WERI-Rb-1 (cell line): ENCODE measurements around the gene HS3ST3B1.

Source experiments
- DNase-seq: peaks from one replicate; pipeline ENCODE4 v3.0.0-alpha.2; 2020
- H3K27ac ChIP-seq: fragments of 250-450 bp; sonication (Bioruptor Pico); 2 replicates; pipeline ENCODE4 v1.5.1; 2020; ENCODE audit warnings: mild to moderate bottlenecking, moderate library complexity
- H3K27me3 ChIP-seq: fragments of 250-450 bp; sonication (Bioruptor Pico); 2 replicates; pipeline ENCODE4 v1.5.1; 2021; ENCODE audit warnings: mild to moderate bottlenecking, low read depth, moderate library complexity; ENCODE audit not compliant: insufficient read depth, severe bottlenecking
- H3K36me3 ChIP-seq: fragments of 250-450 bp; sonication (Bioruptor Pico); 2 replicates; pipeline ENCODE4 v1.5.1; 2020; ENCODE audit warnings: mild to moderate bottlenecking, moderate library complexity
- H3K4me3 ChIP-seq: 2 replicates; pipeline ENCODE4 v1.5.1; 2011; ENCODE audit warnings: low read depth, mild to moderate bottlenecking, control low read depth, low read length
- H3K9me3 ChIP-seq: fragments of 250-450 bp; sonication (Bioruptor Pico); 2 replicates; pipeline ENCODE4 v1.5.1; 2021; ENCODE audit warnings: mild to moderate bottlenecking, moderate library complexity; ENCODE audit not compliant: severe bottlenecking
- TF ChIP-seq, protein P1 (sequence below): IDR thresholded peaks from 2 replicates; pipeline ENCODE4 v1.5.1; 2011; ENCODE audit warnings: low read depth, mild to moderate bottlenecking, control low read depth, inconsistent platforms, low read length

HS3ST3B1 gene

DNA sequence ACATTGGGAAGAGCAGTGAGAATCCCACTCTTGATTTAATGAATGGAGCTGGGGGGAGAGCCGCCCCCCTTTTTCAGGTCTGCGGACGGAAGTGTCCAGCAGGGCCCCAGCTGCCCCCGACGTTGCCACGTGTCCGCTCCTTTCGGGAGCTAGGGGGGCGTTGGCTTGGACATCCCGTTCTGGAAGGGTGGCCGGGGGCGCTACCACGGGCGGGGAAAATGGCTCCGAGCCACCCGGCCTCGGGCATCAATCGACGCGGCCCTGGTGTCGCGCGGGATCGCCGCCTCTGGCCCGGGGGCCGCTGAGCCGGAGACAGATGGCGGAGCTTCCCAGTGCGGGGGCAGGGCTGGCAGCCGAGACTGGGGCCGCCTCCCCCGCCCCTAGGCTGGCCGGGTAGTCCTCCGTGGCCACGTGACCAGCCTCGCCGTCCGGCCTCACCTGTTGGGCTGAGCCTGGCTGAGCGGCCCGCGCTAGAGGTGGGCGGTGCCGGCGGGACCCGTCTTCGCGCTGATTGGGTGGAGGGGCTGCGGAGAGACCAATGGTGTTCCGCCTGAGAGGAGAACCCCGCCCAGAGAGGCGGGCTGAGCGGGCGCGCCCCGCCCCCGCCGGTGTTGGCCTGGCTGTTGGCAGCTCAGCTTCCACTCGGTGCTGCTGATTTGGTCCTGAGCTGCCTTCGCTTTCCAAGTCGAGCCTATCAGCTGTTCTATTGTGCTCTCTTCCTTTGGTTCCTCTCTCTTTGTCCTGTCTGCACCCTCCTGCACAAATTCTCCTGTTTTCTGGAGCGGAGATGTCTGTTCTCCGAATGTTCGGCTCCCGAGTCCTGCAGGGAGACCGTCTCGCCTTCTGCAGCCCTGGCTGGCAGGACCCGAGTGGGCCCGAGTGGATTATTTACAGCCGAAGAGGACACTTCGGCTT is 8.3 kb downstream of the HS3ST3B1 start:
- Histone ChIP-seq H3K9me3 (no peaks in the 10 kb centered on the region), H3K27ac (peak overlapping the region; percentile 94), H3K36me3 (peaks cover 46% of the 10 kb centered on the region), H3K27me3 (no peaks in the 10 kb centered on the region), H3K4me3 (peak overlapping the region; percentile 82)
- DNase-seq: peak; percentile 99
- TF ChIP-seq, protein P1, sequence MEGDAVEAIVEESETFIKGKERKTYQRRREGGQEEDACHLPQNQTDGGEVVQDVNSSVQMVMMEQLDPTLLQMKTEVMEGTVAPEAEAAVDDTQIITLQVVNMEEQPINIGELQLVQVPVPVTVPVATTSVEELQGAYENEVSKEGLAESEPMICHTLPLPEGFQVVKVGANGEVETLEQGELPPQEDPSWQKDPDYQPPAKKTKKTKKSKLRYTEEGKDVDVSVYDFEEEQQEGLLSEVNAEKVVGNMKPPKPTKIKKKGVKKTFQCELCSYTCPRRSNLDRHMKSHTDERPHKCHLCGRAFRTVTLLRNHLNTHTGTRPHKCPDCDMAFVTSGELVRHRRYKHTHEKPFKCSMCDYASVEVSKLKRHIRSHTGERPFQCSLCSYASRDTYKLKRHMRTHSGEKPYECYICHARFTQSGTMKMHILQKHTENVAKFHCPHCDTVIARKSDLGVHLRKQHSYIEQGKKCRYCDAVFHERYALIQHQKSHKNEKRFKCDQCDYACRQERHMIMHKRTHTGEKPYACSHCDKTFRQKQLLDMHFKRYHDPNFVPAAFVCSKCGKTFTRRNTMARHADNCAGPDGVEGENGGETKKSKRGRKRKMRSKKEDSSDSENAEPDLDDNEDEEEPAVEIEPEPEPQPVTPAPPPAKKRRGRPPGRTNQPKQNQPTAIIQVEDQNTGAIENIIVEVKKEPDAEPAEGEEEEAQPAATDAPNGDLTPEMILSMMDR: no peak

DNA sequence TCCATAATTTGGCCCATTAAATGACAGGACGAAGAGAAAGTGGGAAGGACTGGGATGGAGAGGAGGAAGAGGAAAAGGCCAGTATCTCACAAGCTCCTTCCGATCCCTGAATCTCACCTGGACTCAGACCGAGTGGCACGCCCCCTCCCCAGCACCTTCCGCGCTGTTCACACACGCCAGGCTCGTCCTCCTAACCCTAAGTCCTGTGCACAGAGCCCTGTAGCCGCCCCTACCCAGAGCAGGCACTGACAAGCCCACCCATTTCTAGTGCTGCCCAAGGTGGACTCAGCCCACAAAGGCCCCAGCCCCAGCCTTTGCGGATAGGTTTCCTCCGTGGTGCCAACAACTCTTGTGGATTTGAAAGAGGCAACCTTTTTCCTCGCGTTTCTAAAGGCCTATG is 9.2 kb downstream of the HS3ST3B1 start:
- peak; percentile 48 for DNase-seq
- H3K4me3 ChIP-seq: peak overlapping the region; percentile 82
- H3K36me3 ChIP-seq: peaks cover 49% of the 10 kb centered on the region
- H3K27ac ChIP-seq: peak overlapping the region; percentile 94
- no peaks in the 10 kb centered on the region for H3K9me3 ChIP-seq
- H3K27me3 ChIP-seq: no peaks in the 10 kb centered on the region
- TF ChIP-seq, protein P1: no peak

DNA sequence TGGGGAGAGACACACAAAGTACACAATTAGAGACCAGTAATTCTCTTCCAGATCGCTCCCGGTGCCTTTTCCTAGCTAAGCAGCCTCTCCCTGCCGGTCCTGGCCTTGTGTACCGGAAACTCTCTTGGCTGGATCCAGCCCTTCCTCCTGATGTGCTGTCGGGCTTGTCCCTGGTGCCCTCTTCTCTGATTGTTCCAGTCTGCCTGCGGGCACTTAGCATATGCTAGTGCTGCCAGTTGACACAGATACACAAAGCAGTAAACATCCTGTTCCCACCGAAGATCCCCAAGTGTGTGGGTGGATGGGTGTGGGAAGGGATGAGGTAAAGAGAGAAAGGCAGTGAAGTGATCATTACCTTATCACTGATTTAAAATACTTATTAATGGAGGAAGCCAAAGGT is 9.7 kb downstream of the HS3ST3B1 start:
- Histone ChIP-seq H3K9me3 (no peaks in the 10 kb centered on the region), H3K36me3 (peaks cover 50% of the 10 kb centered on the region), H3K27ac (peak overlapping the region; percentile 94), H3K27me3 (no peaks in the 10 kb centered on the region), H3K4me3 (no peak overlapping the region)
- DNase-seq: no peak
- TF ChIP-seq, protein P1: no peak

DNA sequence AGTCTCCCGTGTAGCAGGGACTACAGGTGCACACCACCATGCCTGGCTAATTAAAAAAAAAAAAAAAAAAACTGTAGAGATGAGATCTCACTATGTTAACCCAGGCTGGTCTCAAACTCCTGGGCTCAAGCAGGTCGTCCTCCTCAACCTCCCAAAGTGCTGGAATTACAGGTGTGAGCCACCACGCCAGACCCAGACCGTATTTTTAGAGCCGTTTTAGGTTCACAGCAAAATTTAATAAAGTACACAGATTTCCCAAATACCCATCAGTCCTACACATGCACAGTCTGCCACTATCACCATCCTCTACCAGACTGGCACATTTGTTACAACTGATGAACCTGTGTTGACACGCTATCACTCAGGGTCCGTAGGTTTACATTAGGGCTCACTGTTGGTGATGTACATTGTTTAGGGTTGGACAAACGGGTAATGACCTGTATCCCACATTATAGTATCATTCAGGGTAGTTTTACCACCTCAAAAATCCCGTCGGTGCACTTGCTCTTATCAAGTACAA is 10.4 kb downstream of the HS3ST3B1 start:
- Histone ChIP-seq H3K4me3 (no peak overlapping the region), H3K36me3 (peaks cover 45% of the 10 kb centered on the region), H3K27ac (no peak overlapping the region), H3K9me3 (no peaks in the 10 kb centered on the region), H3K27me3 (no peaks in the 10 kb centered on the region)
- no peak for DNase-seq
- TF ChIP-seq, protein P1: no peak

DNA sequence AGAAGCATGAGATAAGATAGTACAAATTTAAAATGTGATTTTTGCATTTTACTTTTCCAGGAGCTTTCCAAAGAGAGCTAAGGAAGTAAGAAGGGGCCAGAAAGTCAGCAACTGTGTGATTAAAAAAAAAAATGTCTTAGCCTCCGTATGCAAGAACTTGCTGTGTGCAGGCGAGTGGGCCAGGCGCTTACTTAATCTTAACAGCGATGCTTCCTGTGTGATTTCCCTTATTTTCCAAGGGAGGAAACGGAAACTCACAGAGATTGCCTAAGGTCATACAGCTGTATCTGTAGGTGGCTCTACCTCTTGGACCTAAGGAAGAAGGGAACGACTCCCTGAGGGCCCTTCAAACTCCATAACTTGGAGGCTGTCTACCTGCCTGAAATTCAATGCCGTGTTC is 11.1 kb downstream of the HS3ST3B1 start:
- Histone ChIP-seq H3K27ac (no peak overlapping the region), H3K4me3 (no peak overlapping the region), H3K9me3 (no peaks in the 10 kb centered on the region), H3K36me3 (peaks cover 48% of the 10 kb centered on the region), H3K27me3 (no peaks in the 10 kb centered on the region)
- TF ChIP-seq, protein P1: no peak
- no peak for DNase-seq
